ENCODE results near the gene WNT10A. TPM values are rescaled to one million over a fixed set of nuclear protein-coding genes. Genes with fewer than 3 reads are reported as not detected.

The WNT10A gene
- total and polyA plus RNA-seq, 9 of the 15 experiments (the other 6 are each of a cell fraction or from before 2014, with no cell fraction given): not detected

DNA sequence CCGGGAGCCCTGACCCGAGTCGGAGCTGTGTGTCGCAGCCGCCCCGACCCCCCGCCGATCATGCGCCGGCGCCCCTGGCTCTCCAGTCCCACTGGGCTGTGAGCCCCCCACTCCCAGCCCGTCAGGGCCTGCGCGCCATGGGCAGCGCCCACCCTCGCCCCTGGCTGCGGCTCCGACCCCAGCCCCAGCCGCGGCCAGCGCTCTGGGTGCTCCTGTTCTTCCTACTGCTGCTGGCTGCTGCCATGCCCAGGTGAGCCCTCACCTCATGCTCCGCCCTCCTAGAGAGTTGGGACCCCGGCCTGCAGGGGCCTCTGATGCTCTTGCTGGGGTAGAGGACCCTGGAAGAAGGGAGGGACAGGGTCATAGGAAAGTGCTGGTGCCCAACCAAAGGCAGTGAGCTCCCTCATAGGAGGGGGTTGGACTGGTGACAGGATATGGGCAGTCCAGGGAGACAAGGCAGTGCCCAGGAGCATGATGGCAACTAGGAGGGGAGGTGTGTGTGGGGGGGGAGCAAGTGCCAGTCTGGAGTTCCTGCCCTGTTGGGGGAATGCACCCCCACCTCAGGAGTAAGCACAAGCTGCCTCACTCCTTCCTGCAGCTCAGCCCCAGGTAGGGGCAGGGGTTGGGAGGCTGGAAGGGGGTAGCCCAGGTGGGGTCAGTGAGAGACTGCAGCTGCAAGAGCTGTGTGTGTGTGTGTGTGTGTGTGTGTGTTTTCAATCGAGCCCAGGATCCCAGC lies 375 bp downstream of the WNT10A start:
- no peaks in the 10 kb centered on the region for H3K36me3 ChIP-seq (ENCODE audit: control insufficient read depth, insufficient read depth, low read length)
- peaks cover 0 to 15% of the 10 kb centered on the region in 2 experiments; a peak in 3 of 5 replicates for H3K4me1 ChIP-seq (replicated peaks in 1 of 2; ENCODE audit: control insufficient read depth in 2 of 2, insufficient read depth in 2 of 2, low read length in 2 of 2)
- no peaks in the 10 kb centered on the region for H3K9me1 ChIP-seq (ENCODE audit: control insufficient read depth, insufficient read depth, low read length)
- H3K27me3 ChIP-seq (ENCODE audit: control insufficient read depth in 2 of 2, insufficient read depth in 2 of 2, low read length in 2 of 2): peaks cover 0 to 44% of the 10 kb centered on the region in 2 experiments; a peak in 3 of 5 replicates
- H3K9me3 ChIP-seq (replicated peaks; ENCODE audit: control insufficient read depth, insufficient read depth, low read depth, low read length): no peaks in the 10 kb centered on the region
- intact Hi-C loops (cut with micrococcal nuclease) (no loop called here), in situ Hi-C loops (cut with MboI) (no loop called here)
- H3K4me2 ChIP-seq (ENCODE audit: insufficient read depth, low read length): no peak overlapping the region
- DNase-seq (ENCODE audit: extremely low read depth in 1 of 4, low spot score in 3 of 4): no peak
- H3K79me2 ChIP-seq (ENCODE audit: control insufficient read depth, insufficient read depth, low read length): no peaks in the 10 kb centered on the region
- no peak overlapping the region for H3K27ac ChIP-seq (ENCODE audit: extremely low read depth, low read depth, low read length)
- ChIA-PET POLR2A (interaction anchor here (0.7 kb wide), 1 partner anchor 98 kb away, joined by 3 read pairs; no protein-coding TSS in a partner anchor), CTCF (ENCODE audit: low intra/inter-chr PET ratio) (interaction anchor here (0.6 kb wide), 1 partner anchor 27 kb away, joined by 4 read pairs; no protein-coding TSS in a partner anchor)
- ATAC-seq: no peak
- BruUV-seq (replicated peaks): no TSS peak
- TF ChIP-seq TAF9B (IDR thresholded peaks at IDR 0.05; ENCODE audit: partially characterized antibody): no peak
- H4K20me1 ChIP-seq (replicated peaks; ENCODE audit: control insufficient read depth, insufficient read depth, low read length): peaks cover 11% of the 10 kb centered on the region; the same call in 1 of the 2 replicates
- H2AFZ ChIP-seq (ENCODE audit: low read depth, low read length): no peak overlapping the region
- H3K9ac ChIP-seq (ENCODE audit: insufficient read depth in 1 of 2, low read depth in 2 of 2, low read length in 2 of 2): no peak overlapping the region
- no peak overlapping the region for H3K4me3 ChIP-seq
- FAIRE-seq: no peak
- WGBS (ENCODE audit: insufficient coverage, low coverage, missing lambda C conversion rate): 7% methylated on average over 3 of the region's 24 CpGs

DNA sequence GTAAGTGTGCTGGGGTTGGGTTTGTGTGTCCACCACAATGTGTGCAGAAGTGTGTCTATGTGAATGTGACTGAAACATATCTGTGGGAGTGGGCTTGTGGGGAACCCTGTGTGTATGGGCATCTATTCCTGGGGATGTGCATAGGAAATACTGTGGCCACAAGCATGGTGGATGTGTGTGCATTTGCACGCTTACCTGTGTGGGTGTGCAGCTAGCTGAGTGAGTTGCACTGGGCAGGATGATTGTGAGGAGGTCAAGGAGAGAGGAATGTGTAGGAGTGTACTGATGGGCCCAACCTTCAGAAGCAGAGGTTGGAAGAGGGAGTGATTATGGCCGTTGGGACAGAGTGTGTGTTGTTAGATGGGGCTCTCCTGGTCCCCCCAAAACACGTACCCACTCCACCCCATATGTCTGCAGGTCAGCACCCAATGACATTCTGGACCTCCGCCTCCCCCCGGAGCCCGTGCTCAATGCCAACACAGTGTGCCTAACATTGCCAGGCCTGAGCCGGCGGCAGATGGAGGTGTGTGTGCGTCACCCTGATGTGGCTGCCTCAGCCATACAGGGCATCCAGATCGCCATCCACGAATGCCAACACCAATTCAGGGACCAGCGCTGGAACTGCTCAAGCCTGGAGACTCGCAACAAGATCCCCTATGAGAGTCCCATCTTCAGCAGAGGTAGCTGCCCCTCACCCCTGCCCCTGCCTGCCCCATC lies 1.2 kb downstream of the WNT10A start:
- H2AFZ ChIP-seq (ENCODE audit: low read depth, low read length): no peak overlapping the region
- peaks cover 10% of the 10 kb centered on the region; the same call in 1 of the 2 replicates for H4K20me1 ChIP-seq (replicated peaks; ENCODE audit: control insufficient read depth, insufficient read depth, low read length)
- no peak overlapping the region for H3K4me3 ChIP-seq
- intact Hi-C loops (cut with micrococcal nuclease) (no loop called here), in situ Hi-C loops (cut with MboI) (no loop called here)
- no peaks in the 10 kb centered on the region for H3K9me1 ChIP-seq (ENCODE audit: control insufficient read depth, insufficient read depth, low read length)
- 3% methylated on average over 7 of the region's 13 CpGs for WGBS (ENCODE audit: insufficient coverage, low coverage, missing lambda C conversion rate)
- DNase-seq (ENCODE audit: extremely low read depth in 1 of 4, low spot score in 3 of 4): no peak
- H3K9ac ChIP-seq (ENCODE audit: insufficient read depth in 1 of 2, low read depth in 2 of 2, low read length in 2 of 2): no peak overlapping the region
- TF ChIP-seq ZFX (CRISPR knock-in tag; IDR thresholded peaks at IDR 0.05) (no peak), TRIM28 (IDR thresholded peaks at IDR 0.05) (no peak), TBL1XR1 (IDR thresholded peaks at IDR 0.05; ENCODE audit: low read length in 2 of 2) (no peak), KAT8 (IDR thresholded peaks at IDR 0.05; ENCODE audit: low read depth) (no peak), GTF2A2 (tag; IDR thresholded peaks at IDR 0.05) (no peak), JUNB (CRISPR knock-in tag; conservative IDR thresholded peaks at IDR 0.05) (no peak)
- TF ChIP-seq, protein P1, sequence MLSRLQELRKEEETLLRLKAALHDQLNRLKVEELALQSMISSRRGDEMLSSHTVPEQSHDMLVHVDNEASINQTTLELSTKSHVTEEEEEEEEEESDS (CRISPR knock-in tag; IDR thresholded peaks at IDR 0.05): no peak
- H3K4me1 ChIP-seq (replicated peaks in 1 of 2; ENCODE audit: control insufficient read depth in 2 of 2, insufficient read depth in 2 of 2, low read length in 2 of 2): peaks cover 0 to 15% of the 10 kb centered on the region in 2 experiments; a peak in 2 of 5 replicates
- BruUV-seq (replicated peaks): no TSS peak
- no peaks in the 10 kb centered on the region for H3K36me3 ChIP-seq (ENCODE audit: control insufficient read depth, insufficient read depth, low read length)
- no peak overlapping the region for H3K27ac ChIP-seq (ENCODE audit: extremely low read depth, low read depth, low read length)
- ATAC-seq: no peak
- CTCF ChIA-PET (ENCODE audit: low intra/inter-chr PET ratio): no interaction called here
- FAIRE-seq: no peak
- H3K9me3 ChIP-seq (replicated peaks; ENCODE audit: control insufficient read depth, insufficient read depth, low read depth, low read length): no peaks in the 10 kb centered on the region
- H3K4me2 ChIP-seq (ENCODE audit: insufficient read depth, low read length): no peak overlapping the region
- H3K27me3 ChIP-seq (ENCODE audit: control insufficient read depth in 2 of 2, insufficient read depth in 2 of 2, low read length in 2 of 2): peaks cover 0 to 49% of the 10 kb centered on the region in 2 experiments; a peak in 3 of 5 replicates
- no peaks in the 10 kb centered on the region for H3K79me2 ChIP-seq (ENCODE audit: control insufficient read depth, insufficient read depth, low read length)
- POLR2A ChIA-PET: no interaction called here

Data from K562 (cell line).